Measurements from ENCODE around the gene IL17RE.
A peak's percentile ranks its signal among the peaks of the same experiment; 100 is the strongest.
"Not testable (repeated sequence)": the region's sequence is repeated elsewhere in the genome, so short reads cannot be mapped to it uniquely, and the experiment has no call there.

IL17RE gene

GRCh38 chr3:9881441-9881840 lies 21.2 kb upstream of the IL17RE start:
- no peak for DNase-seq

GRCh38 chr3:9883706-9884554 lies 18.7 kb upstream of the IL17RE start:
- no peak for DNase-seq

- DNase-seq = no peak
Measured at GRCh38 chr3:9884555-9885165, 18.0 kb upstream of the IL17RE start.

DNA sequence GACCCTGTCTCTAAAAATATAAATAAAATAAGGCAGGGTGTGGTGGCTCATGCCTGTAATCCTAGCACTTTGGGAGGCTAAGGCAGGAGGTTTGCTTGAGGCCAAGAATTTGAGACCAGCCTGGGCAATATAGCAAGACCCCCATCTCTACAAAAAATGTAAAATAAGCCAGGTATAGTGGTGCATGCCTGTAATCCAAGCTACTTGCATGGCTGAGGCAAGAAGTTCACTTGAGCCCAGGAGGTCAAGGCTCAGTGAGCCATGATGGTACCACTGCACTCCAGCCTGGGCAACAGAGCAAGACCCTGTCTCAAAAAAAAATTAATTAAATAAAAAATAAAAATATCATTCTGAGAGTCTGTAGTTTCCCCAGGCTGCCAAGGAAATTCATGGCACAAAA lies 16.3 kb upstream of the IL17RE start:
- no peak for DNase-seq

GRCh38 chr3:9887480-9887879 lies 15.2 kb upstream of the IL17RE start:
- no peak for DNase-seq

- no peak for DNase-seq
Measured at GRCh38 chr3:9888540-9888939, 14.1 kb upstream of the IL17RE start.

DNA sequence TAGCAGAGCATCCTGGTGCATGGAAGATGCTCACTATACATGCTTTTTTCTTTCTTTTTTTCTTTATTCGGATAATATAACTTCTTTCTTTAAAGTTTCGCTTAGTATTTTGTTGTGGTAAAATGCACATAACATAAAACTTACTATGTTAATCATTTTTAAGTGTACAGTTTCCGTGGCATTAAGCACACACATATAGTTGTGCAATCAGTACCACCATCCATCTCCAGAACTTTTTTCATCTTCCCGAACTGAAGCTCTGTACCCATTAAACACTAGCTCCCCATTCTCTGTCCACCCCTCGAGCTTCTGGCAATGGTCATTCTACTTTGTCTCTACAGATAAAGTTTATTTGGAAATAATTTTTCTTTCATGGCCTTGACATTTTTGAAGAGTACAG lies 13.2 kb upstream of the IL17RE start:
- no peak for DNase-seq

DNA sequence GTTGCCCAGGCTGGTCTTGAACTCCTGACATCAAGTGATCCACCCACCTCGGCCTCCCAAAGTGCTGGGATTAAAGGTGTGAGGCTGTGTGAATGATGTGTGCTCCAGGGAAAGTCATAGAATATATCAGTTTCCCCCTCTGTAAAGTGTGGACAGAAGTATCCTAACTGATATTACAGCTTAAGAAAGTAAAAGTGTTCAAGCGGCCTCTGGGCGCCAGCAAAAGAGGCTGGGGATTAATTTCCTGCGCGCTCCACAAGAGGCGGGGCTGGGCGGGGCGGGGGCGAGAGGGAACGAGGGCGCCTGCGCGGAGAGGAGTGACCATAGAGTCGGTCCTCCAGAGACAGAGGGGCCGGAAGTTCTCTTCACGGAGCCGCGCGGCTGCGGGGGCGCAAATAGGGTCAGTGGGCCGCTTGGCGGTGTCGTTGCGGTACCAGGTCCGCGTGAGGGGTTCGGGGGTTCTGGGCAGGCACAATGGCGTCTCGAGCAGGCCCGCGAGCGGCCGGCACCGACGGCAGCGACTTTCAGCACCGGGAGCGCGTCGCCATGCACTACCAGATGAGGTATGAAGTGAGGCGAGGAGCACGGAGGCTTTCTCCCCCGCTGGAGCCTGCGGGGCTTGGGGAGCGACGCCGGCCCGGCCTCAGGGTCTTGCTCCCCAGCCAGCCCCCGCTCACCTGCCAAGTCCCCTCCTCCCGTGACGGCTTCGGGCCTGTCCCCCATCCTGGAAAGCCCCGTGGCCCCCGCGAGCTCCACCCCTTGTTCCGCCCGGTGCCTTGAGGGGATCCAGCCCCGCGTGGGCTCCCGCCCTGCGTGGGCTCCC lies 12.2 kb upstream of the IL17RE start, which contains the start of gene JAGN1:
TSS of gene JAGN1 (plus strand) at position 362 of the 823 bp plus-strand sequence. CDS start at position 475, 113 bp downstream.
- peak; percentile 76 for DNase-seq

GRCh38 chr3:9891072-9891622 lies 11.5 kb upstream of the IL17RE start:
- DNase-seq = no peak

GRCh38 chr3:9893739-9894138 lies 8.9 kb upstream of the IL17RE start:
- no peak for DNase-seq

- not testable (repeated sequence) for DNase-seq
Measured at GRCh38 chr3:9895715-9896114, 6.9 kb upstream of the IL17RE start.

GRCh38 chr3:9896755-9897407 lies 5.8 kb upstream of the IL17RE start:
- DNase-seq = not testable (repeated sequence)

DNA sequence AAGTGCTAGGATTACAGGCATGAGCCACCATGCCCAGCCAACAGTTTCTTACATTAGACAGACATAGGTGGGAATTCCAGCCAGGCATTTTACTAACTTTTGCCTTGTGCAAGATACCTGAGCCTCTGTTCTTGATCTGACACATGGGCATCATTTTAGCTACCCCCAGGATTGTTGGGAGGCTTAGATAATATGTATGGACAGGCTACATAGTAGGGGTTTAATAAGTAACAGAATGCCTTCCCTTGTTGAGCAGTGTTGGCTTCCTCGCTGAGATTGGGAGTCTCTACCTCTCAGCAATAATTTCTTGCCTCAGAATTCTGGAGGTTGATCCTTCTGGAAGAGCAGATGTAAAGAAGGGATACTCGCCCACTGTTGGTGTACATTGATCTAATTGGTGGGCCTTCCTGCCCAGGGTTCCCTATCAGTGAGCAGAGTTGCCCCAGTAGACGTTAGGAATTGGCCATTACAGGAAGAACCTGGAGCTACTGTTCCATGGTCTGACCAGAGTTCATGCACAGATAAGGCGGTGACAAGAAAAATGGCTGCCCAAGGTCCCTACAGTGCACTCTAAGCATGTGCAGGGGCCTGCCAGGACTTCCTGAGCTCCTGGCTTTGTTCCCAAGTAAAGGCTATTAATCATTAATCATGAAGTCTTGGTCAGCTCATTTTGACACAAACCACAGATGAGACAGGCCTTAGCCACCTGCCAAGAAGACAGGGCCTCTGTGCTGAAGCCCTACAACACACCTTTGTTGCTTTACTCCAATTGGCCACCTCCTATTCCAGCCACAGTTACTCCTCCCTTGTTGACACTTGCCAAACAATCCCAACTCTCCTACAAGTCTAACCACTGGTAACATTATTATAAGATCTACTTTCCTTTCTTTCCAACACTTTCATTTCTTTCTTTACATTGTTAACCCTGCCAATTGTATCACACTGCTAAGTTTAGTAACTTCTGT lies 5.0 kb upstream of the IL17RE start:
- DNase-seq = no peak

- DNase-seq = no peak
Measured at GRCh38 chr3:9898467-9899241, 4.0 kb upstream of the IL17RE start.

DNA sequence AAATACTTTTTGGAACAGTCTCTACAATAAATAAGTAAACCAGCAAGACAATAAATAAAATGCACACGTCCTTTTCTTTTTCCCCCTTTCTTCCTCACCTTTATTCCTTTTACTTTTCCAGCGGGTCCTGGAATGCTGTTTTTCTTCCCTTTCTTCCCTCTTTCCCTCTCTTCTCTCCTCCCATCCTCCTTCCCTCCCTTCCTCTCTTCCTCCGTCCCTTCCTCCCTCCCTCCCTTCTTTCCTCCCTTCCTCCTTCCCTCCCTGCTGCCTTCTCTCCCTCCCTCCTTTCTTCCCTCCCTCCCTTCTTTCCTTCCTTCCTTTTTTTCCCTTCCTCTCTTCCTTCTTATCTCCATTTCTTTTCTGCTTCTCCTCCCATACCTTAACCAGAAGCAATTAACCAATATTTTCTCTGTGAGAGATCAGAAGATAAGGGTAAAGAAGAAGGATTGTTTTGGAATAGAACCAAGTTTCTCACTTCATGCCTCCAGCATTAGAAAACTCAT lies 3.3 kb upstream of the IL17RE start:
- DNase-seq = no peak

GRCh38 chr3:9900965-9901415 lies 1.7 kb upstream of the IL17RE start:
- not testable (repeated sequence) for DNase-seq

- no peak for DNase-seq
Measured at GRCh38 chr3:9901967-9902366, 681 bp upstream of the IL17RE start.

- no peak for DNase-seq
Measured at GRCh38 chr3:9903238-9903624, 583 bp downstream of the IL17RE start.

GRCh38 chr3:9903904-9904303 lies 1.3 kb downstream of the IL17RE start:
- no peak for DNase-seq

GRCh38 chr3:9906480-9906879 lies 3.8 kb downstream of the IL17RE start:
- no peak for DNase-seq

Data from NCI-H146 (cell line).